ENCODE results near the gene PIR.

- TF ChIP-seq, protein P1, sequence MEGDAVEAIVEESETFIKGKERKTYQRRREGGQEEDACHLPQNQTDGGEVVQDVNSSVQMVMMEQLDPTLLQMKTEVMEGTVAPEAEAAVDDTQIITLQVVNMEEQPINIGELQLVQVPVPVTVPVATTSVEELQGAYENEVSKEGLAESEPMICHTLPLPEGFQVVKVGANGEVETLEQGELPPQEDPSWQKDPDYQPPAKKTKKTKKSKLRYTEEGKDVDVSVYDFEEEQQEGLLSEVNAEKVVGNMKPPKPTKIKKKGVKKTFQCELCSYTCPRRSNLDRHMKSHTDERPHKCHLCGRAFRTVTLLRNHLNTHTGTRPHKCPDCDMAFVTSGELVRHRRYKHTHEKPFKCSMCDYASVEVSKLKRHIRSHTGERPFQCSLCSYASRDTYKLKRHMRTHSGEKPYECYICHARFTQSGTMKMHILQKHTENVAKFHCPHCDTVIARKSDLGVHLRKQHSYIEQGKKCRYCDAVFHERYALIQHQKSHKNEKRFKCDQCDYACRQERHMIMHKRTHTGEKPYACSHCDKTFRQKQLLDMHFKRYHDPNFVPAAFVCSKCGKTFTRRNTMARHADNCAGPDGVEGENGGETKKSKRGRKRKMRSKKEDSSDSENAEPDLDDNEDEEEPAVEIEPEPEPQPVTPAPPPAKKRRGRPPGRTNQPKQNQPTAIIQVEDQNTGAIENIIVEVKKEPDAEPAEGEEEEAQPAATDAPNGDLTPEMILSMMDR (IDR thresholded peaks at IDR 0.05; ENCODE audit: poor library complexity), result no peak
- TF ChIP-seq EZH2 (IDR thresholded peaks at IDR 0.05; ENCODE audit: borderline replicate concordance), result no peak
These were observed 22.8 kb upstream of the PIR start for GRCh38 chrX:15515931-15516330.

All from hepatocyte (in vitro differentiated cells).